ENCODE data around the gene SNED1. TPM values are rescaled to one million over a fixed set of nuclear protein-coding genes. Genes with fewer than 3 reads are reported as not detected.

Gene SNED1
- total RNA-seq, 1 experiment from 2014 or later: 3.2 TPM

DNA sequence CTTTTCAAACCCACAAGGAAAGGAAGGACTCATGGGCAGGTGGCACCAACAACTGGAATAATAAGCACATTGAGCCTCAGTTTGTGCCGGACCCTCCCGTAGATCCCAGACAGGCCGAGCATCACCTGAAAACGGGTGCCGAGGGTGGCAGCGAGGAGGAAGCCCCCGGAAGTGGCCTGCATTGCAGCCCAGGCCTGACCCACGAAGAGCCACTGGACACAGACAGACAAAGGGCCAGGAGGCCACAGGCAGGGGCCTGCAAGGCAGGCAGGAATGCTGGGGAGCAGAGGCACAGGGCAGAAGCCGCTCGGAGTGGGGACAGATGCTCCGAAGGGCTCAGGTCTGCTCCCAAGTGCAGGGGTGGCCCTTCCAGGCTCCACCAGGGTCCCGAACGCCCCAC lies 71.9 kb downstream of the SNED1 start (continued):
- TF ChIP-seq, protein P1, sequence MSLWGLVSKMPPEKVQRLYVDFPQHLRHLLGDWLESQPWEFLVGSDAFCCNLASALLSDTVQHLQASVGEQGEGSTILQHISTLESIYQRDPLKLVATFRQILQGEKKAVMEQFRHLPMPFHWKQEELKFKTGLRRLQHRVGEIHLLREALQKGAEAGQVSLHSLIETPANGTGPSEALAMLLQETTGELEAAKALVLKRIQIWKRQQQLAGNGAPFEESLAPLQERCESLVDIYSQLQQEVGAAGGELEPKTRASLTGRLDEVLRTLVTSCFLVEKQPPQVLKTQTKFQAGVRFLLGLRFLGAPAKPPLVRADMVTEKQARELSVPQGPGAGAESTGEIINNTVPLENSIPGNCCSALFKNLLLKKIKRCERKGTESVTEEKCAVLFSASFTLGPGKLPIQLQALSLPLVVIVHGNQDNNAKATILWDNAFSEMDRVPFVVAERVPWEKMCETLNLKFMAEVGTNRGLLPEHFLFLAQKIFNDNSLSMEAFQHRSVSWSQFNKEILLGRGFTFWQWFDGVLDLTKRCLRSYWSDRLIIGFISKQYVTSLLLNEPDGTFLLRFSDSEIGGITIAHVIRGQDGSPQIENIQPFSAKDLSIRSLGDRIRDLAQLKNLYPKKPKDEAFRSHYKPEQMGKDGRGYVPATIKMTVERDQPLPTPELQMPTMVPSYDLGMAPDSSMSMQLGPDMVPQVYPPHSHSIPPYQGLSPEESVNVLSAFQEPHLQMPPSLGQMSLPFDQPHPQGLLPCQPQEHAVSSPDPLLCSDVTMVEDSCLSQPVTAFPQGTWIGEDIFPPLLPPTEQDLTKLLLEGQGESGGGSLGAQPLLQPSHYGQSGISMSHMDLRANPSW (CRISPR knock-in tag; conservative IDR thresholded peaks at IDR 0.05; ENCODE audit: low read depth): no peak

DNA sequence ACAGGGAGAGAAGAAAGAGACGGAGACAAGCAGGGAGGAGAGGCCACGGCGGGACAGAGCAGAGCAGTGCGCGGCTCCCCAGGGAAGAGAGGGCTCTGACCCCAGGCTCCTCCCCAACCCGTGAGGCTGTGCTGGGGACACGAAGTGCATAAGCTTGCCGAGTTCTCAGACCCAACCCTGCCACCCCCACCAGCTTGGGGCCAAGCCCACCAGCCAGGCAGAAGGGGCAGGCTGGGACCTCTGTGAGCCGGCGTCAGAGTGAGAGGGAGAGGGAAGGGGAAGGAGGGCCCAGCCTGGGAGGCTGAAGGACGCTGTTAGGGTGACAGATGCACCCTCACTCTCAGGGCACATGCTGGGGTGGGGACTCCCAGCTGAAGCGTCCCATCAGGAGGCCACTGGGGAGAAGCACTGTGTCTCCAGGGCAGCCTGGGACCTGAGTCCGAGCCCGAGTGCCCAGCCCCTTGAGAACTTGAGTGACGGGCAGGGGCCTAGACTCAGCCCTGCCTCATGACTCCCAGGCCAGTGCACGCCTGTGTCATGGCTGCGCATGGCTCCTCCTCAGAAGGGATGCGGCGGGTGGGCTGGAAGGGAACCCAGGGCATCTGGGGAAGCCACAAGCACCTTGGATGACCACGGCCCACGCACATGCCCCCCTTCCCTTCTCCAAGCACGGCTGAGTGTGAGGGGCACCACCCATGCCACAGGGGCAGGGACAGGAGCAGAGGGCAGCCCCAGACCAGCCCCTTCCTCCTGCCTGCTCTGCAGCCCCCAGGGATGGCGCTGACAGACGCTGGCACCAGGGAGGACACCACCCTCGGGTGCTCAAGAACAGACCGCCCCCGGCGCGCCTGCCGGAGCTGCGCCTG lies 72.6 kb downstream of the SNED1 start:
- TF ChIP-seq, protein P2, sequence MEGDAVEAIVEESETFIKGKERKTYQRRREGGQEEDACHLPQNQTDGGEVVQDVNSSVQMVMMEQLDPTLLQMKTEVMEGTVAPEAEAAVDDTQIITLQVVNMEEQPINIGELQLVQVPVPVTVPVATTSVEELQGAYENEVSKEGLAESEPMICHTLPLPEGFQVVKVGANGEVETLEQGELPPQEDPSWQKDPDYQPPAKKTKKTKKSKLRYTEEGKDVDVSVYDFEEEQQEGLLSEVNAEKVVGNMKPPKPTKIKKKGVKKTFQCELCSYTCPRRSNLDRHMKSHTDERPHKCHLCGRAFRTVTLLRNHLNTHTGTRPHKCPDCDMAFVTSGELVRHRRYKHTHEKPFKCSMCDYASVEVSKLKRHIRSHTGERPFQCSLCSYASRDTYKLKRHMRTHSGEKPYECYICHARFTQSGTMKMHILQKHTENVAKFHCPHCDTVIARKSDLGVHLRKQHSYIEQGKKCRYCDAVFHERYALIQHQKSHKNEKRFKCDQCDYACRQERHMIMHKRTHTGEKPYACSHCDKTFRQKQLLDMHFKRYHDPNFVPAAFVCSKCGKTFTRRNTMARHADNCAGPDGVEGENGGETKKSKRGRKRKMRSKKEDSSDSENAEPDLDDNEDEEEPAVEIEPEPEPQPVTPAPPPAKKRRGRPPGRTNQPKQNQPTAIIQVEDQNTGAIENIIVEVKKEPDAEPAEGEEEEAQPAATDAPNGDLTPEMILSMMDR (IDR thresholded peaks at IDR 0.05): no peak
- TF ChIP-seq ZNF232 (CRISPR knock-in tag; IDR thresholded peaks at IDR 0.05) (no peak), TEAD4 (CRISPR knock-in tag; IDR thresholded peaks at IDR 0.05) (no peak), NFATC4 (CRISPR knock-in tag; IDR thresholded peaks at IDR 0.05) (no peak), ZNF416 (CRISPR knock-in tag; IDR thresholded peaks at IDR 0.05) (no peak), IRF2 (CRISPR knock-in tag; IDR thresholded peaks at IDR 0.05; ENCODE audit: borderline replicate concordance, low read depth) (no peak), NR3C1 (CRISPR knock-in tag; conservative IDR thresholded peaks at IDR 0.05; ENCODE audit: low read depth) (no peak)
- TF ChIP-seq, protein P3, sequence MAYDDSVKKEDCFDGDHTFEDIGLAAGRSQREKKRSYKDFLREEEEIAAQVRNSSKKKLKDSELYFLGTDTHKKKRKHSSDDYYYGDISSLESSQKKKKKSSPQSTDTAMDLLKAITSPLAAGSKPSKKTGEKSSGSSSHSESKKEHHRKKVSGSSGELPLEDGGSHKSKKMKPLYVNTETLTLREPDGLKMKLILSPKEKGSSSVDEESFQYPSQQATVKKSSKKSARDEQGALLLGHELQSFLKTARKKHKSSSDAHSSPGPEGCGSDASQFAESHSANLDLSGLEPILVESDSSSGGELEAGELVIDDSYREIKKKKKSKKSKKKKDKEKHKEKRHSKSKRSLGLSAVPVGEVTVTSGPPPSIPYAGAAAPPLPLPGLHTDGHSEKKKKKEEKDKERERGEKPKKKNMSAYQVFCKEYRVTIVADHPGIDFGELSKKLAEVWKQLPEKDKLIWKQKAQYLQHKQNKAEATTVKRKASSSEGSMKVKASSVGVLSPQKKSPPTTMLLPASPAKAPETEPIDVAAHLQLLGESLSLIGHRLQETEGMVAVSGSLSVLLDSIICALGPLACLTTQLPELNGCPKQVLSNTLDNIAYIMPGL (CRISPR knock-in tag; IDR thresholded peaks at IDR 0.05): no peak
- TF ChIP-seq, protein P4, sequence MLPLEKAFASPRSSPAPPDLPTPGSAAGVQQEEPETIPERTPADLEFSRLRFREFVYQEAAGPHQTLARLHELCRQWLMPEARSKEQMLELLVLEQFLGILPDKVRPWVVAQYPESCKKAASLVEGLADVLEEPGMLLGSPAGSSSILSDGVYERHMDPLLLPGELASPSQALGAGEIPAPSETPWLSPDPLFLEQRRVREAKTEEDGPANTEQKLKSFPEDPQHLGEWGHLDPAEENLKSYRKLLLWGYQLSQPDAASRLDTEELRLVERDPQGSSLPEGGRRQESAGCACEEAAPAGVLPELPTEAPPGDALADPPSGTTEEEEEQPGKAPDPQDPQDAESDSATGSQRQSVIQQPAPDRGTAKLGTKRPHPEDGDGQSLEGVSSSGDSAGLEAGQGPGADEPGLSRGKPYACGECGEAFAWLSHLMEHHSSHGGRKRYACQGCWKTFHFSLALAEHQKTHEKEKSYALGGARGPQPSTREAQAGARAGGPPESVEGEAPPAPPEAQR (CRISPR knock-in tag; IDR thresholded peaks at IDR 0.05): no peak
- TF ChIP-seq, protein P5, sequence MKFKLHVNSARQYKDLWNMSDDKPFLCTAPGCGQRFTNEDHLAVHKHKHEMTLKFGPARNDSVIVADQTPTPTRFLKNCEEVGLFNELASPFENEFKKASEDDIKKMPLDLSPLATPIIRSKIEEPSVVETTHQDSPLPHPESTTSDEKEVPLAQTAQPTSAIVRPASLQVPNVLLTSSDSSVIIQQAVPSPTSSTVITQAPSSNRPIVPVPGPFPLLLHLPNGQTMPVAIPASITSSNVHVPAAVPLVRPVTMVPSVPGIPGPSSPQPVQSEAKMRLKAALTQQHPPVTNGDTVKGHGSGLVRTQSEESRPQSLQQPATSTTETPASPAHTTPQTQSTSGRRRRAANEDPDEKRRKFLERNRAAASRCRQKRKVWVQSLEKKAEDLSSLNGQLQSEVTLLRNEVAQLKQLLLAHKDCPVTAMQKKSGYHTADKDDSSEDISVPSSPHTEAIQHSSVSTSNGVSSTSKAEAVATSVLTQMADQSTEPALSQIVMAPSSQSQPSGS (CRISPR knock-in tag; IDR thresholded peaks at IDR 0.05; ENCODE audit: borderline replicate concordance, low read depth): no peak
- TF ChIP-seq, protein P6, sequence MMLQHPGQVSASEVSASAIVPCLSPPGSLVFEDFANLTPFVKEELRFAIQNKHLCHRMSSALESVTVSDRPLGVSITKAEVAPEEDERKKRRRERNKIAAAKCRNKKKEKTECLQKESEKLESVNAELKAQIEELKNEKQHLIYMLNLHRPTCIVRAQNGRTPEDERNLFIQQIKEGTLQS (CRISPR knock-in tag; conservative IDR thresholded peaks at IDR 0.05): no peak
- TF ChIP-seq, protein P1 (CRISPR knock-in tag; conservative IDR thresholded peaks at IDR 0.05; ENCODE audit: low read depth): no peak
- H3K4me3 Mint-ChIP-seq: no peak overlapping the region
- no peaks in the 10 kb centered on the region for H3K36me3 Mint-ChIP-seq
- H3K27ac Mint-ChIP-seq: no peak overlapping the region; the same call in 1 of the 2 replicates
- no peaks in the 10 kb centered on the region for H3K4me1 Mint-ChIP-seq
- ChIA-PET CTCF (interaction anchor here (1.8 kb wide), 1 partner anchor 220 kb away, joined by 5 read pairs; no protein-coding TSS in a partner anchor), POLR2A (no interaction called here)
- DNase-seq (ENCODE audit: low spot score): no peak
- no peaks in the 10 kb centered on the region for H3K9me3 Mint-ChIP-seq
- no peak for ATAC-seq
- no peaks in the 10 kb centered on the region for H3K27me3 Mint-ChIP-seq (ENCODE audit: low read depth)
